Measurements from ENCODE around the gene PSME2. TPM values are rescaled to one million over a fixed set of nuclear protein-coding genes. Genes with fewer than 3 reads are reported as not detected.

The PSME2 gene
- total and polyA plus RNA-seq, 9 of the 15 experiments (the other 6 are each of a cell fraction or from before 2014, with no cell fraction given) = 111 to 579 (median 159) TPM

DNA sequence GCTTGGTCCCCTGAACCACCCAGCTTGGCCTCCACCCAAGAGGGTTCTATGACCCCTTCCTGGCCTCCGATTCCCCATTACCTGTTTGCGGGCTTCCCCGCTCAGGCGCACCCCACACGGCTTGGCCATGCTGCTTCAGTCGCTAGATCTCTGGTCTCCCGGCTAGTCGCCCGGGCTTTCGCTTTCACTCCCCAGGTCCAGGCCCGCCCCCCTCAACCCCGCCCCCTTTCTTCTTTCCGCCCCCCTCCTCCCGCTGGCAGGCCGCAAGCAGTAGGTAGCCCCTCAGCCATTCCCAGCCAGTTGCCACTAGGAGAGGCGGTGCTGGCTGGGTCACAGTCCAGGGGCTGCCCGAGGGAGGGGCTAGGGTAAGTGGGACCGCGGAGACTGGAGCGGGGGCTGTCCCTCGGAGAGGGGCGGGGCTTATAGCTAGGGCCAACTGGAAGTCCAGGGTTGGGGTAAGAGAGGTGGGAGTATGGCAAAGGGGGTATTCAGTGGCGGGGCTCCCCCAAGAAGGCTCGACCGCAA is at the start of gene PSME2 (continued):
- TF ChIP-seq, protein P1, sequence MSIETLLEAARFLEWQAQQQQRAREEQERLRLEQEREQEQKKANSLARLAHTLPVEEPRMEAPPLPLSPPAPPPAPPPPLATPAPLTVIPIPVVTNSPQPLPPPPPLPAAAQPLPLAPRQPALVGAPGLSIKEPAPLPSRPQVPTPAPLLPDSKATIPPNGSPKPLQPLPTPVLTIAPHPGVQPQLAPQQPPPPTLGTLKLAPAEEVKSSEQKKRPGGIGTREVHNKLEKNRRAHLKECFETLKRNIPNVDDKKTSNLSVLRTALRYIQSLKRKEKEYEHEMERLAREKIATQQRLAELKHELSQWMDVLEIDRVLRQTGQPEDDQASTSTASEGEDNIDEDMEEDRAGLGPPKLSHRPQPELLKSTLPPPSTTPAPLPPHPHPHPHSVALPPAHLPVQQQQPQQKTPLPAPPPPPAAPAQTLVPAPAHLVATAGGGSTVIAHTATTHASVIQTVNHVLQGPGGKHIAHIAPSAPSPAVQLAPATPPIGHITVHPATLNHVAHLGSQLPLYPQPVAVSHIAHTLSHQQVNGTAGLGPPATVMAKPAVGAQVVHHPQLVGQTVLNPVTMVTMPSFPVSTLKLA (conservative IDR thresholded peaks at IDR 0.05) = peak; percentile 41 to 48; a peak in 2 of 4 replicates
- TF ChIP-seq, protein P2, sequence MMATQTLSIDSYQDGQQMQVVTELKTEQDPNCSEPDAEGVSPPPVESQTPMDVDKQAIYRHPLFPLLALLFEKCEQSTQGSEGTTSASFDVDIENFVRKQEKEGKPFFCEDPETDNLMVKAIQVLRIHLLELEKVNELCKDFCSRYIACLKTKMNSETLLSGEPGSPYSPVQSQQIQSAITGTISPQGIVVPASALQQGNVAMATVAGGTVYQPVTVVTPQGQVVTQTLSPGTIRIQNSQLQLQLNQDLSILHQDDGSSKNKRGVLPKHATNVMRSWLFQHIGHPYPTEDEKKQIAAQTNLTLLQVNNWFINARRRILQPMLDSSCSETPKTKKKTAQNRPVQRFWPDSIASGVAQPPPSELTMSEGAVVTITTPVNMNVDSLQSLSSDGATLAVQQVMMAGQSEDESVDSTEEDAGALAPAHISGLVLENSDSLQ (IDR thresholded peaks at IDR 0.05) = peak; percentile 31
- TF ChIP-seq CTBP1 (IDR thresholded peaks at IDR 0.05; ENCODE audit: borderline replicate concordance) (0 out of 2 replicates have a peak, but pooled peaks have one; percentile 15), CREM (IDR thresholded peaks at IDR 0.05; ENCODE audit: low read depth) (peak; percentile 3; the same call in 1 of the 2 replicates), GTF2E2 (tag; IDR thresholded peaks at IDR 0.05) (no peak), MAZ (CRISPR knock-in tag; conservative IDR thresholded peaks at IDR 0.05 in 1 of 2, IDR thresholded peaks at IDR 0.05 in 1 of 2) (peak; percentile 52 to 84; a peak in 2 of 4 replicates), KLF10 (CRISPR knock-in tag; IDR thresholded peaks at IDR 0.05) (no peak), EP400 (IDR thresholded peaks at IDR 0.05) (peak; percentile 35; the same call in 1 of the 2 replicates)
- TF ChIP-seq, protein P3, sequence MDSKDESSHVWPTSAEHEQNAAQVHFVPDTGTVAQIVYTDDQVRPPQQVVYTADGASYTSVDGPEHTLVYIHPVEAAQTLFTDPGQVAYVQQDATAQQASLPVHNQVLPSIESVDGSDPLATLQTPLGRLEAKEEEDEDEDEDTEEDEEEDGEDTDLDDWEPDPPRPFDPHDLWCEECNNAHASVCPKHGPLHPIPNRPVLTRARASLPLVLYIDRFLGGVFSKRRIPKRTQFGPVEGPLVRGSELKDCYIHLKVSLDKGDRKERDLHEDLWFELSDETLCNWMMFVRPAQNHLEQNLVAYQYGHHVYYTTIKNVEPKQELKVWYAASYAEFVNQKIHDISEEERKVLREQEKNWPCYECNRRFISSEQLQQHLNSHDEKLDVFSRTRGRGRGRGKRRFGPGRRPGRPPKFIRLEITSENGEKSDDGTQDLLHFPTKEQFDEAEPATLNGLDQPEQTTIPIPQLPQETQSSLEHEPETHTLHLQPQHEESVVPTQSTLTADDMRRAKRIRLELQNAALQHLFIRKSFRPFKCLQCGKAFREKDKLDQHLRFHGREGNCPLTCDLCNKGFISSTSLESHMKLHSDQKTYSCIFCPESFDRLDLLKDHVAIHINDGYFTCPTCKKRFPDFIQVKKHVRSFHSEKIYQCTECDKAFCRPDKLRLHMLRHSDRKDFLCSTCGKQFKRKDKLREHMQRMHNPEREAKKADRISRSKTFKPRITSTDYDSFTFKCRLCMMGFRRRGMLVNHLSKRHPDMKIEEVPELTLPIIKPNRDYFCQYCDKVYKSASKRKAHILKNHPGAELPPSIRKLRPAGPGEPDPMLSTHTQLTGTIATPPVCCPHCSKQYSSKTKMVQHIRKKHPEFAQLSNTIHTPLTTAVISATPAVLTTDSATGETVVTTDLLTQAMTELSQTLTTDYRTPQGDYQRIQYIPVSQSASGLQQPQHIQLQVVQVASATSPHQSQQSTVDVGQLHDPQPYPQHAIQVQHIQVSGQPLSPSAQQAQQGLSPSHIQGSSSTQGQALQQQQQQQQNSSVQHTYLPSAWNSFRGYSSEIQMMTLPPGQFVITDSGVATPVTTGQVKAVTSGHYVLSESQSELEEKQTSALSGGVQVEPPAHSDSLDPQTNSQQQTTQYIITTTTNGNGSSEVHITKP (IDR thresholded peaks at IDR 0.05; ENCODE audit: partially characterized antibody) = peak; percentile 43
- TF ChIP-seq, protein P4, sequence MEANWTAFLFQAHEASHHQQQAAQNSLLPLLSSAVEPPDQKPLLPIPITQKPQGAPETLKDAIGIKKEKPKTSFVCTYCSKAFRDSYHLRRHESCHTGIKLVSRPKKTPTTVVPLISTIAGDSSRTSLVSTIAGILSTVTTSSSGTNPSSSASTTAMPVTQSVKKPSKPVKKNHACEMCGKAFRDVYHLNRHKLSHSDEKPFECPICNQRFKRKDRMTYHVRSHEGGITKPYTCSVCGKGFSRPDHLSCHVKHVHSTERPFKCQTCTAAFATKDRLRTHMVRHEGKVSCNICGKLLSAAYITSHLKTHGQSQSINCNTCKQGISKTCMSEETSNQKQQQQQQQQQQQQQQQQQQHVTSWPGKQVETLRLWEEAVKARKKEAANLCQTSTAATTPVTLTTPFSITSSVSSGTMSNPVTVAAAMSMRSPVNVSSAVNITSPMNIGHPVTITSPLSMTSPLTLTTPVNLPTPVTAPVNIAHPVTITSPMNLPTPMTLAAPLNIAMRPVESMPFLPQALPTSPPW (CRISPR knock-in tag; IDR thresholded peaks at IDR 0.05) = peak; percentile 87
- TF ChIP-seq, protein P5, sequence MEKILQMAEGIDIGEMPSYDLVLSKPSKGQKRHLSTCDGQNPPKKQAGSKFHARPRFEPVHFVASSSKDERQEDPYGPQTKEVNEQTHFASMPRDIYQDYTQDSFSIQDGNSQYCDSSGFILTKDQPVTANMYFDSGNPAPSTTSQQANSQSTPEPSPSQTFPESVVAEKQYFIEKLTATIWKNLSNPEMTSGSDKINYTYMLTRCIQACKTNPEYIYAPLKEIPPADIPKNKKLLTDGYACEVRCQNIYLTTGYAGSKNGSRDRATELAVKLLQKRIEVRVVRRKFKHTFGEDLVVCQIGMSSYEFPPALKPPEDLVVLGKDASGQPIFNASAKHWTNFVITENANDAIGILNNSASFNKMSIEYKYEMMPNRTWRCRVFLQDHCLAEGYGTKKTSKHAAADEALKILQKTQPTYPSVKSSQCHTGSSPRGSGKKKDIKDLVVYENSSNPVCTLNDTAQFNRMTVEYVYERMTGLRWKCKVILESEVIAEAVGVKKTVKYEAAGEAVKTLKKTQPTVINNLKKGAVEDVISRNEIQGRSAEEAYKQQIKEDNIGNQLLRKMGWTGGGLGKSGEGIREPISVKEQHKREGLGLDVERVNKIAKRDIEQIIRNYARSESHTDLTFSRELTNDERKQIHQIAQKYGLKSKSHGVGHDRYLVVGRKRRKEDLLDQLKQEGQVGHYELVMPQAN (IDR thresholded peaks at IDR 0.05; ENCODE audit: borderline replicate concordance) = peak; percentile 79; the same call in 1 of the 2 replicates

Data from K562 (cell line).